Upper lobe of left lung (tissue), 4 donors: ENCODE results near the gene C3orf22.

Experiments used
- CTCF ChIP-seq, 6 experiments: fragments of 450-650 bp in 4 of 6; fragments of 200-600 bp in 2 of 6; sonication (generic) in 2 of 6; IDR thresholded peaks; one replicate each; pipeline ENCODE4 v1.5.1; 2016 to 2019; ENCODE audit warnings: antibody characterized with exemption in 6 of 6
- EP300 ChIP-seq, 4 donors: sonication (generic); formaldehyde crosslinking; IDR thresholded peaks; one replicate each; pipeline ENCODE4 v1.5.1; 2017; ENCODE audit warnings: antibody characterized with exemption in 4 of 4, control low read depth in 2 of 4
- POLR2A ChIP-seq, 4 donors: fragments of 450-650 bp; IDR thresholded peaks; one replicate each; pipeline ENCODE4 v1.5.1; 2016 to 2017; ENCODE audit warnings: antibody characterized with exemption in 4 of 4, mild to moderate bottlenecking in 2 of 4
- POLR2AphosphoS5 ChIP-seq, 2 donors: sonication (generic); formaldehyde crosslinking; IDR thresholded peaks; one replicate each; pipeline ENCODE4 v1.5.1; 2017; ENCODE audit warnings: antibody characterized with exemption in 2 of 2

GRCh38 chr3:126508564-126508964 is 50.2 kb downstream of the C3orf22 start:
- no peak for TF ChIP-seq CTCF (IDR thresholded peaks at IDR 0.05)
- TF ChIP-seq EP300 (IDR thresholded peaks at IDR 0.05), result no peak
- TF ChIP-seq POLR2A (IDR thresholded peaks at IDR 0.05), result no peak
- TF ChIP-seq POLR2AphosphoS5 (IDR thresholded peaks at IDR 0.05), result no peak
